Upper lobe of left lung (tissue), 6 donors: ENCODE measurements around the gene CNOT3. TPM values are rescaled to one million over a fixed set of nuclear protein-coding genes. Genes with fewer than 3 reads are reported as not detected.

Experiments used
- ATAC-seq, 2 donors: fragments of 200-7000 bp; cut with Tn5 transposase; one replicate each; pipeline ENCODE4 v1.9.1; 2022; ENCODE audit warnings: mild to moderate bottlenecking in 2 of 2, moderate library complexity in 2 of 2; ENCODE audit not compliant: low FRiP score in 2 of 2
- DNase-seq, 2 donors: peaks; one replicate each; pipeline ENCODE4 v3.0.0-alpha.2; 2019 to 2020
- H3K27ac ChIP-seq, 4 donors: fragments of 200-600 bp; sonication (generic); one replicate each; pipeline ENCODE4 v1.5.1; 2016 to 2019
- H3K27me3 ChIP-seq, 4 donors: fragments of 200-600 bp; sonication (generic); one replicate each; pipeline ENCODE4 v1.5.1; 2017 to 2019
- H3K36me3 ChIP-seq, 4 donors: fragments of 200-600 bp; sonication (generic); one replicate each; pipeline ENCODE4 v1.5.1; 2016 to 2019
- H3K4me1 ChIP-seq, 4 donors: fragments of 200-600 bp; sonication (generic); one replicate each; pipeline ENCODE4 v1.5.1; 2018 to 2019
- H3K4me3 ChIP-seq, 4 donors: fragments of 200-600 bp; sonication (generic); one replicate each; pipeline ENCODE4 v1.5.1; 2017 to 2019; ENCODE audit warnings: mild to moderate bottlenecking in 2 of 4, moderate library complexity in 1 of 4
- H3K9me3 ChIP-seq, 4 donors: fragments of 200-600 bp; sonication (generic); one replicate each; pipeline ENCODE4 v1.5.1; 2018 to 2019
- CTCF ChIP-seq, 6 experiments: fragments of 450-650 bp in 4 of 6; fragments of 200-600 bp in 2 of 6; sonication (generic) in 2 of 6; IDR thresholded peaks; one replicate each; pipeline ENCODE4 v1.5.1; 2016 to 2019; ENCODE audit warnings: antibody characterized with exemption in 6 of 6
- EP300 ChIP-seq, 4 donors: sonication (generic); formaldehyde crosslinking; IDR thresholded peaks; one replicate each; pipeline ENCODE4 v1.5.1; 2017; ENCODE audit warnings: antibody characterized with exemption in 4 of 4, control low read depth in 2 of 4
- POLR2A ChIP-seq, 4 donors: fragments of 450-650 bp; IDR thresholded peaks; one replicate each; pipeline ENCODE4 v1.5.1; 2016 to 2017; ENCODE audit warnings: antibody characterized with exemption in 4 of 4, mild to moderate bottlenecking in 2 of 4
- POLR2AphosphoS5 ChIP-seq, 2 donors: sonication (generic); formaldehyde crosslinking; IDR thresholded peaks; one replicate each; pipeline ENCODE4 v1.5.1; 2017; ENCODE audit warnings: antibody characterized with exemption in 2 of 2
- WGBS, 2 donors: methylation state at CpG; one replicate each; pipeline ENCODE4 v1.1.5; 2017 to 2018; 5-methylcytosine and 5-hydroxymethylcytosine counted together
- total RNA-seq, 6 donors: library from RNA; depleted of rRNA in 4 of 6; stranded (reverse); fragments of >200 nt in 4 of 6; gene quantifications; one replicate each; pipeline versions ENCODE4 v1.1.0 to v1.2.1, GENCODE V29; 2016 to 2021
- donor health status: DM: no; HTN: no; CAD: no; lungs with moderate emphysema.
- donor health status: DM: no; HTN: yes; CAD: no; lungs with severe emphysema.

CNOT3 gene
- total RNA-seq, 6 donors from 2014 or later = 18.8 to 65.0 (median 36.6) TPM

- DNase-seq (no peak), ATAC-seq (no peak)
- WGBS, 2 donors = 42 to 70% methylated on average over 6 to 14 of the region's 15 CpGs
- peaks cover 0 to 11% (median 4%) of the 10 kb centered on the region in 4 donors for H3K36me3 ChIP-seq
- H3K27me3 ChIP-seq = no peaks in the 10 kb centered on the region
- peak overlapping the region in 2 of 4 donors; percentile 53 to 77 for H3K27ac ChIP-seq
- H3K4me3 ChIP-seq = peak overlapping the region in 3 of 4 donors; percentile 39 to 50 (median 47)
- no peak for TF ChIP-seq POLR2AphosphoS5 (IDR thresholded peaks at IDR 0.05)
- TF ChIP-seq POLR2A (IDR thresholded peaks at IDR 0.05) = no peak
- no peak for TF ChIP-seq CTCF (IDR thresholded peaks at IDR 0.05)
- TF ChIP-seq EP300 (IDR thresholded peaks at IDR 0.05) = no peak
- H3K4me1 ChIP-seq = peaks cover 0 to 16% (median 6%) of the 10 kb centered on the region in 4 donors
- no peaks in the 10 kb centered on the region for H3K9me3 ChIP-seq
Observed at GRCh38 chr19:54173359-54173699, 35.8 kb downstream of the CNOT3 start.

DNA sequence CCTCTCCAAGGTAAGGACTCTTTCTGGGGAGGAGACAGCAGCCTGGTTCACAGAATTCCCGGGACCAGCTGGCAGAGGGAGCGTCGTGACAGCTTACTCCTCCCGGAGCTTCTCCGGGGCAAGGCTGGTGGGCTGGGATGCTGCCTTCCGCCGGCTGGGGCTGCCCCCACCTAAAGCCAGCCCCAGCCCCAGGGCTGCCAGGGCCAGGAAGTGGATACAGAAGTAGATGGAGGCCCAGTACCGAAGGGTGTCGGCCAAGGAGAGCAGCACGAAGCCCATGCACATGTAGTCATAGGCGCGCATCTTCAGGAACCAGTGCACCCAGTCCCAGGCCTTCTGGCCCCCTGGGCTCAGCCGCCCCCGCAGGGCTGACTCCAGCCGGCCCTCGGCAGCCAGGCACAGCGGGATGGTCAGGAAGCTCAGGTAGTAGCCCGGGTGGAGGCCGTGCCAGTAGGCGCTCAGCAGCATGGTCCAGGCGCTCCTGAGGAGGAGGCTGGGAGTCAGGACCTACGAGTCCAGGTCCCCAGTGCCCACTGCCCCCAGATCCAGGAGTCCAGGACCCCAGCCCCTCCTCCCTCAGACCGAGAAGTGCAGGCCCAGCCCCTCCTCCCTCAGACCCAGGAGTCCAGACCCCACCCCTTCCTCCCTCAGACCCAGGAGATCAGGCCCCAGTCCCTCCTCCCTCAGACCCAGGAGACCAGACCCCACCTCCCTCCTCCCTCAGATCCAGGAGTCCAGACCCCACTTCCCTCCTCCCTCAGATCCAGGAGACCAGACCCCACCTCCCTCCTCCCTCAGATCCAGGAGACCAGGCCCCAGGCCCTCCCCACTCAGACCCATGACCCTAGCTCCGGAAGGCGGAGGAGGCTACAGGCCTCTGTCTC is 36.6 kb downstream of the CNOT3 start:
- no peak for TF ChIP-seq POLR2AphosphoS5 (IDR thresholded peaks at IDR 0.05)
- DNase-seq (no peak), ATAC-seq (no peak)
- Histone ChIP-seq H3K4me3 (no peak overlapping the region), H3K27ac (no peak overlapping the region), H3K36me3 (peaks cover 0 to 19% (median 8%) of the 10 kb centered on the region in 4 donors), H3K4me1 (peaks cover 0 to 14% (median 3%) of the 10 kb centered on the region in 4 donors), H3K9me3 (no peaks in the 10 kb centered on the region), H3K27me3 (no peaks in the 10 kb centered on the region)
- WGBS, 2 donors = 82 to 85% methylated on average over 2 to 23 of the region's 25 CpGs

- ATAC-seq (peak; percentile 64 to 68), DNase-seq (no peak)
- no peaks in the 10 kb centered on the region for H3K9me3 ChIP-seq
- H3K36me3 ChIP-seq = peaks cover 0 to 45% (median 23%) of the 10 kb centered on the region in 4 donors
- WGBS, 2 donors = 91 to 93% methylated on average over 18 to 22 of the region's 23 CpGs
- TF ChIP-seq CTCF (IDR thresholded peaks at IDR 0.05) (no peak), EP300 (IDR thresholded peaks at IDR 0.05) (no peak), POLR2A (IDR thresholded peaks at IDR 0.05) (no peak), POLR2AphosphoS5 (IDR thresholded peaks at IDR 0.05) (no peak)
- H3K4me3 ChIP-seq = no peak overlapping the region
- no peaks in the 10 kb centered on the region for H3K4me1 ChIP-seq
- no peak overlapping the region for H3K27ac ChIP-seq
- H3K27me3 ChIP-seq = no peaks in the 10 kb centered on the region
Observed at GRCh38 chr19:54178581-54179261, 41.2 kb downstream of the CNOT3 start.

DNA sequence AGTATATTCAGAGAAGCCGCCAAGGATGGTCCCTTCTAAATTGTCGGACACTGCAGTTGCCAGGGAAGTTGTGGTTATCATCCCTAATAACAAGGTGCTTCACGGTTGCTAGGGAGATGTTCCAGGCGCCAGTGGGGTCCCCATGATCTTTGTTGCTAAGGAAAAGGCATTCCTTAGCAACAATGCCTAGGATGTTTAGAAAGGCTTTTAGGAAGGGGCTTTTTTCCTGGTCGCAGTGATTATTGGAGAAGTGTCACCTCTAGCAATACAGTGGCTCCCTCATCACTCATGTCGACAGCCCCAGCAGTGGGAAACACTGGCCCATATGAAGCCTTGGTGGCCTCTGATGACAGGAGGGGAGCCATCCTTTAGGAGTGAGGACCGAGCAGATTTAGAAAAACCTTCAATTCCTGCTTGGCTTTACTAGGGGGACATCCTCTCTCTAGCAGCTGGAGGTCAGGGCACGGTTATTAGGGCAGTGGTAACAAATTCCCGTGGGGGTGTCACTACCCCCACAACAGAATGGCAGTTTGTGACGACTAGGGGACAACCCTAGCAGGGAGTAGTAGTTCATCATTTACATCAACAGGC is 41.8 kb downstream of the CNOT3 start:
- Histone ChIP-seq H3K27ac (no peak overlapping the region), H3K9me3 (no peaks in the 10 kb centered on the region), H3K4me1 (no peaks in the 10 kb centered on the region), H3K36me3 (peaks cover 0 to 46% (median 23%) of the 10 kb centered on the region in 4 donors), H3K4me3 (no peak overlapping the region), H3K27me3 (no peaks in the 10 kb centered on the region)
- ATAC-seq (no peak), DNase-seq (no peak)
- no peak for TF ChIP-seq EP300 (IDR thresholded peaks at IDR 0.05)
- TF ChIP-seq CTCF (IDR thresholded peaks at IDR 0.05) = no peak
- TF ChIP-seq POLR2A (IDR thresholded peaks at IDR 0.05) = no peak
- no peak for TF ChIP-seq POLR2AphosphoS5 (IDR thresholded peaks at IDR 0.05)
- 88 to 91% methylated on average over 7 to 10 of the region's 10 CpGs for WGBS, 2 donors

- Histone ChIP-seq H3K27ac (no peak overlapping the region), H3K4me3 (no peak overlapping the region), H3K36me3 (peaks cover 0 to 46% (median 23%) of the 10 kb centered on the region in 4 donors), H3K27me3 (no peaks in the 10 kb centered on the region), H3K4me1 (no peaks in the 10 kb centered on the region), H3K9me3 (no peaks in the 10 kb centered on the region)
- WGBS, 2 donors = 76% methylated on average over 9 of the region's 10 CpGs; no CpG with 5 or more reads in 1 of the 2 donors
- peak; percentile 11 to 44 for ATAC-seq
- TF ChIP-seq POLR2AphosphoS5 (IDR thresholded peaks at IDR 0.05) (no peak), CTCF (IDR thresholded peaks at IDR 0.05) (peak in 1 of 6 experiments; percentile 8)
- DNase-seq = no peak
Observed at GRCh38 chr19:54179921-54180461, 42.4 kb downstream of the CNOT3 start.
